ENCODE measurements around the gene LEMD1. TPM values are rescaled to one million over a fixed set of nuclear protein-coding genes. Genes with fewer than 3 reads are reported as not detected.
A peak's percentile ranks its signal among the peaks of the same experiment; 100 is the strongest.

Gene LEMD1
- total and polyA plus RNA-seq, 4 donors = 0.72 to 1.5 (median 1.1) TPM

DNA sequence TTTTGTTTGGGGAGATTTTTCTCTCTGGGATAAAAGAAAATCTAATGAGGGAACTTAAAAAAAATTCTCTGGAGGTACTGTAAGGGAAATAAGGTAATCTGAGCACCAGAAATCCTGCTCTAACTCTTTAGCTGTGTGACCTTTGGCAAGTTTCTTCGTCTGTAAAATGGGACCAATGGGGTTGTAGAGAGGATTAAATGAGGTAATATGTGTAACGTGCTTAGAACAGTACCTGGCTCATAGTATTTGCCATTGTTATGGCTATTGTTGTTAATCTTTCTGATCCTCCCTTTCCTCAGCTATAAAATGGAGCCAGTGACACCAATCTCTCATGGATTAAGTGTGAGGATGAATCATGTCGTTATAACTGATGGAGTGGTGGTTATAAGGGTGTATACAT lies 64.3 kb downstream of the LEMD1 start:
- Histone ChIP-seq H3K4me1 (ENCODE audit: control insufficient read depth in 5 of 5, insufficient read depth in 5 of 5, low read length in 5 of 5) (peaks cover 0 to 22% (median 3%) of the 10 kb centered on the region in 5 donors), H3K27ac (ENCODE audit: low read depth in 1 of 2, low read length in 1 of 2) (no peak overlapping the region), H3K9me3 (ENCODE audit: control insufficient read depth in 4 of 4, insufficient read depth in 3 of 4, low read length in 3 of 4) (no peaks in the 10 kb centered on the region), H3K27me3 (ENCODE audit: control insufficient read depth in 3 of 3, insufficient read depth in 3 of 3, low read length in 2 of 3) (no peaks in the 10 kb centered on the region), H3K36me3 (ENCODE audit: control insufficient read depth in 4 of 4, insufficient read depth in 4 of 4, low read length in 4 of 4) (no peaks in the 10 kb centered on the region), H3K4me3 (no peak overlapping the region), H3K9ac (ENCODE audit: insufficient read depth in 1 of 2, low read length in 2 of 2) (no peak overlapping the region)
- ATAC-seq (ENCODE audit: insufficient read depth, low FRiP score) = no peak
- TF ChIP-seq, protein P1, sequence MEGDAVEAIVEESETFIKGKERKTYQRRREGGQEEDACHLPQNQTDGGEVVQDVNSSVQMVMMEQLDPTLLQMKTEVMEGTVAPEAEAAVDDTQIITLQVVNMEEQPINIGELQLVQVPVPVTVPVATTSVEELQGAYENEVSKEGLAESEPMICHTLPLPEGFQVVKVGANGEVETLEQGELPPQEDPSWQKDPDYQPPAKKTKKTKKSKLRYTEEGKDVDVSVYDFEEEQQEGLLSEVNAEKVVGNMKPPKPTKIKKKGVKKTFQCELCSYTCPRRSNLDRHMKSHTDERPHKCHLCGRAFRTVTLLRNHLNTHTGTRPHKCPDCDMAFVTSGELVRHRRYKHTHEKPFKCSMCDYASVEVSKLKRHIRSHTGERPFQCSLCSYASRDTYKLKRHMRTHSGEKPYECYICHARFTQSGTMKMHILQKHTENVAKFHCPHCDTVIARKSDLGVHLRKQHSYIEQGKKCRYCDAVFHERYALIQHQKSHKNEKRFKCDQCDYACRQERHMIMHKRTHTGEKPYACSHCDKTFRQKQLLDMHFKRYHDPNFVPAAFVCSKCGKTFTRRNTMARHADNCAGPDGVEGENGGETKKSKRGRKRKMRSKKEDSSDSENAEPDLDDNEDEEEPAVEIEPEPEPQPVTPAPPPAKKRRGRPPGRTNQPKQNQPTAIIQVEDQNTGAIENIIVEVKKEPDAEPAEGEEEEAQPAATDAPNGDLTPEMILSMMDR (IDR thresholded peaks at IDR 0.05; ENCODE audit: control extremely low read depth, extremely low read depth) = no peak
- WGBS, 2 donors = 89 to 94% methylated on average over 3 of the region's 3 CpGs
- DNase-seq = no peak

DNA sequence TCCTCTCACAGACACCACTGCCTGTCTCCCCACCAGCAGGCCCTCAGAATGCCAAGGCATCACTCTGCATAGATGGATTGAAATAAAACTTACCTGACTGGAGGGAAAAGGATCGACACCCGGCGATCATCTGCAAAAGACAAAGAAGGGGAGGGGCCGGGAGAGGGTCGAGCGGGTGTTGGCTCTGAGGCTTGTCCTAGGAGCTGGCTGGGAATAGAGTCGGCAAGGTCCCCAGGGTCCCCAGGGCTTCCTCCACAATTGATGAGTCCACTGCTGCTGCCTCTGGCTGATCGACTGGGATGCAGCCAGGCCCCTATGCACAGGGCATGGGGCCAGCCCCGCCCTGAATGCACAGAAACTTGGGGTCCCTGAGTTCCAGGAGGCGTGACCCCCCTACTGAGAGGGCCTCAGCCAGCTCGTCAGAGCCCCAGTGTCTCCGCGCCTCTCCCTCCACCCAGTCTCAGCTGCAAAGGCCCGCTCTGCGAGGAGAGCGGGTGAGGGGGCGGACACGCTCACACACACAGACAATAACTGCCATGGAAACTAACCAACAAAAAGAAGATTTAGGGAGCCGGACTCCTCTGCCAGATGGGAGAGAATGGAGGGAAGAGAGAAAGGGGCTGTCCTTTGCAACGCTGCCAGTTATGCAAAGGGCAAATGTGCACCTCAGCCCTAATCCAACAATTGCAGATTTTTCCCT lies 65.3 kb downstream of the LEMD1 start, which contains the start of gene KLHDC8A:
Gene KLHDC8A, minus strand, starts transcription at position 483 of the 700 bp plus-strand sequence. CDS start 13,318 bp downstream, outside the sequence.
- Histone ChIP-seq H3K4me3 (no peak within 1 kb of the TSS), H3K36me3 (ENCODE audit: control insufficient read depth in 4 of 4, insufficient read depth in 4 of 4, low read length in 4 of 4) (no peaks in the 10 kb centered on the region), H3K9ac (ENCODE audit: insufficient read depth in 1 of 2, low read length in 2 of 2) (no peak within 1 kb of the TSS), H3K27me3 (ENCODE audit: control insufficient read depth in 3 of 3, insufficient read depth in 3 of 3, low read length in 2 of 3) (no peaks in the 10 kb centered on the region), H3K4me1 (ENCODE audit: control insufficient read depth in 5 of 5, insufficient read depth in 5 of 5, low read length in 5 of 5) (peaks cover 0 to 22% (median 3%) of the 10 kb centered on the region in 5 donors), H3K27ac (ENCODE audit: low read depth in 1 of 2, low read length in 1 of 2) (no peak within 1 kb of the TSS), H3K9me3 (ENCODE audit: control insufficient read depth in 4 of 4, insufficient read depth in 3 of 4, low read length in 3 of 4) (no peaks in the 10 kb centered on the region)
- 73 to 80% methylated on average over 20 of the region's 20 CpGs for WGBS, 2 donors
- ATAC-seq (ENCODE audit: insufficient read depth, low FRiP score) (no peak), DNase-seq (peak; percentile 78 to 90 (median 85))
- TF ChIP-seq, protein P1 (IDR thresholded peaks at IDR 0.05; ENCODE audit: control extremely low read depth, extremely low read depth) = no peak

DNA sequence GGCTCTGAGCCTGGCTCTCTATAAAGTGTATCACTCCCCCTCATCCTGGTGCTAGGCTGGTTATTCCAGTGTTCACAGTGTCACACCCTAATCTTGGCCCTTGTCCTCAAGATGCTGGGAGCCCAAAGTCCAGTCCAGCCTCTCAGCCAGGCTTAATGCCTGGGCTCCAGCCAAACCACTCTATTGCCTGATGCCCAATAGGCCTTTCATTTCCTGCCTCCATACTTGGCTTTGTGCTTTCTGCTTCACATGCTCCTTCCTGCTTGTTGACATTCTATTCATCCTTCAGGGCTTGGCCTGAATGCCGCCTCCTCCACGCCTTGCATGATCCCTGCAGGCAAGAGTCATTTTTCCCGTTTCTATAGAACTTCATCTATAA lies 66.8 kb downstream of the LEMD1 start:
- DNase-seq = no peak

More for the DNA sequence above, 66.8 kb downstream of the LEMD1 start:
- Histone ChIP-seq H3K4me1 (ENCODE audit: control insufficient read depth in 5 of 5, insufficient read depth in 5 of 5, low read length in 5 of 5) (peaks cover 0 to 19% (median 3%) of the 10 kb centered on the region in 5 donors), H3K27ac (ENCODE audit: low read depth in 1 of 2, low read length in 1 of 2) (no peak overlapping the region), H3K27me3 (ENCODE audit: control insufficient read depth in 3 of 3, insufficient read depth in 3 of 3, low read length in 2 of 3) (no peaks in the 10 kb centered on the region), H3K9ac (ENCODE audit: insufficient read depth in 1 of 2, low read length in 2 of 2) (no peak overlapping the region), H3K4me3 (no peak overlapping the region), H3K9me3 (ENCODE audit: control insufficient read depth in 4 of 4, insufficient read depth in 3 of 4, low read length in 3 of 4) (no peaks in the 10 kb centered on the region), H3K36me3 (ENCODE audit: control insufficient read depth in 4 of 4, insufficient read depth in 4 of 4, low read length in 4 of 4) (no peaks in the 10 kb centered on the region)
- peak; percentile 61 for ATAC-seq (ENCODE audit: insufficient read depth, low FRiP score)
- WGBS, 2 donors = 66 to 82% methylated on average over 3 of the region's 3 CpGs
- TF ChIP-seq, protein P1 (IDR thresholded peaks at IDR 0.05; ENCODE audit: control extremely low read depth, extremely low read depth) = no peak
